A549 (cell line): ENCODE measurements around the gene DPYD. TPM values are rescaled to one million over a fixed set of nuclear protein-coding genes. Genes with fewer than 3 reads are reported as not detected.
A peak's percentile ranks its signal among the peaks of the same experiment; 100 is the strongest.

ENCODE experiments used
- ATAC-seq, 2 experiments: fragments of 200-7000 bp in 1 of 2; fragments of >200 bp in 1 of 2; cut with Nextera tagmentation in 1 of 2; cut with Tn5 transposase in 1 of 2; 3 replicates each; pipeline versions ENCODE4 v1.8.0 to v1.9.1; 2018 to 2020; ENCODE audit warnings: mild to moderate bottlenecking in 1 of 2, moderate library complexity in 1 of 2
- CTCF ChIA-PET: fragments of 300-600 bp; sonication (Branson Sonifier 250); formaldehyde crosslinking; extraction: SDS; loops from one replicate; lab custom pipeline; 2021; ENCODE audit warnings: antibody characterized with exemption, inconsistent platforms; lab: Yijun Ruan, JAX
- POLR2A ChIA-PET: fragments of 350-600 bp; formaldehyde crosslinking; extraction: SDS; loops from one replicate; lab custom pipeline; 2021; ENCODE audit warnings: antibody characterized with exemption, inconsistent platforms; lab: Yijun Ruan, JAX
- DNase-seq, 2 experiments: peaks; one replicate each; pipeline versions ENCODE4 v3.0.0 to v3.0.0-alpha.2; 2011 to 2016; ENCODE audit warnings: low read depth in 1 of 2, low spot score in 1 of 2
- FAIRE-seq: peaks from 2 replicates; lab custom pipeline; 2011; peaks lifted over from hg19 to GRCh38; lab: Jason Lieb, UNC
- H3K27ac ChIP-seq, 2 experiments: fragments of >200 bp; sonication (Bioruptor Twin); formaldehyde crosslinking; 3 replicates each; pipeline ENCODE4 v1.5.1; 2016 to 2017
- H3K4me1 ChIP-seq: fragments of >200 bp; sonication (Bioruptor Twin); formaldehyde crosslinking; 3 replicates; pipeline ENCODE4 v1.6.1; 2016
- H3K4me2 ChIP-seq: fragments of >200 bp; sonication (Bioruptor Twin); formaldehyde crosslinking; 3 replicates; pipeline ENCODE4 v1.6.1; 2016
- H3K4me3 ChIP-seq: fragments of >200 bp; sonication (Bioruptor Twin); formaldehyde crosslinking; 3 replicates; pipeline ENCODE4 v1.5.1; 2016
- H3K9me3 ChIP-seq: fragments of >200 bp; sonication (Bioruptor Twin); formaldehyde crosslinking; 3 replicates; pipeline ENCODE4 v1.6.1; 2016
- CTCF ChIP-seq: fragments of >200 bp; sonication (Bioruptor Twin); formaldehyde crosslinking; IDR thresholded peaks from 3 replicates; pipeline ENCODE4 v1.5.1; 2016
- EHF ChIP-seq: fragments of 250-450 bp; sonication (Bioruptor Pico); IDR thresholded peaks from 2 replicates; pipeline ENCODE4 v1.5.0; 2020; ENCODE audit warnings: mild to moderate bottlenecking
- ELK1 ChIP-seq: fragments of 150-350 bp; IDR thresholded peaks from 2 replicates; pipeline ENCODE4 v1.6.1; 2014; ENCODE audit warnings: low read depth, mild to moderate bottlenecking, low read length
- EP300 ChIP-seq, 2 experiments: fragments of >200 bp; sonication (Bioruptor Twin); formaldehyde crosslinking; IDR thresholded peaks; 2 replicates in 1 of 2; 3 replicates in 1 of 2; pipeline ENCODE4 v1.6.1; 2016 to 2017
- ESRRA ChIP-seq: fragments of 150-350 bp; IDR thresholded peaks from 2 replicates; pipeline ENCODE4 v1.6.1; 2014; ENCODE audit warnings: mild to moderate bottlenecking, low read length, borderline replicate concordance
- FOXS1 ChIP-seq: fragments of 250-450 bp; sonication (Bioruptor Pico); IDR thresholded peaks from 2 replicates; pipeline ENCODE4 v1.5.0; 2020; ENCODE audit warnings: mild to moderate bottlenecking, moderate library complexity
- HEYL ChIP-seq: fragments of 250-450 bp; sonication (Bioruptor Pico); IDR thresholded peaks from 2 replicates; pipeline ENCODE4 v1.8.0; 2021; ENCODE audit warnings: mild to moderate bottlenecking, moderate library complexity
- HMGXB4 ChIP-seq: fragments of 250-450 bp; sonication (Bioruptor Pico); IDR thresholded peaks from 2 replicates; pipeline ENCODE4 v1.5.0; 2021; ENCODE audit warnings: mild to moderate bottlenecking, moderate library complexity, borderline replicate concordance
- HOXB5 ChIP-seq: fragments of 250-450 bp; sonication (Bioruptor Pico); IDR thresholded peaks from 2 replicates; pipeline ENCODE4 v1.5.0; 2020; ENCODE audit warnings: mild to moderate bottlenecking, moderate library complexity
- KDM1A ChIP-seq: fragments of 200-600 bp; sonication (generic); IDR thresholded peaks from 2 replicates; pipeline ENCODE4 v1.6.1; 2016; ENCODE audit warnings: low read depth, mild to moderate bottlenecking
- MAFK ChIP-seq: fragments of 450-650 bp; IDR thresholded peaks from 2 replicates; pipeline ENCODE4 v1.6.1; 2014; ENCODE audit not compliant: partially characterized antibody
- MAZ ChIP-seq: fragments of 150-350 bp; IDR thresholded peaks from 2 replicates; pipeline ENCODE4 v1.6.1; 2014; ENCODE audit warnings: antibody characterized with exemption, low read depth, low read length, borderline replicate concordance
- NPAS2 ChIP-seq: fragments of 250-450 bp; sonication (Bioruptor Pico); IDR thresholded peaks from 2 replicates; pipeline ENCODE4 v1.8.0; 2022; ENCODE audit warnings: mild to moderate bottlenecking, moderate library complexity, borderline replicate concordance
- POLR2AphosphoS2 ChIP-seq: conservative IDR thresholded peaks from 2 replicates; pipeline ENCODE4 v1.6.1; 2012; ENCODE audit warnings: low read length, improper control_type of control experiment, inconsistent platforms
- REST ChIP-seq: fragments of 200-600 bp; sonication (generic); IDR thresholded peaks from 2 replicates; pipeline ENCODE4 v1.6.1; 2016; ENCODE audit warnings: antibody characterized with exemption, mild to moderate bottlenecking, moderate library complexity
- RFX5 ChIP-seq: fragments of 450-650 bp; IDR thresholded peaks from 2 replicates; pipeline ENCODE4 v1.7.1; 2014; ENCODE audit warnings: antibody characterized with exemption, mild to moderate bottlenecking, moderate library complexity
- RNF2 ChIP-seq: fragments of 200-600 bp; sonication (generic); IDR thresholded peaks from 2 replicates; pipeline ENCODE4 v1.6.1; 2016; ENCODE audit warnings: low read depth, mild to moderate bottlenecking, antibody characterized with exemption, moderate library complexity, borderline replicate concordance
- TP53 ChIP-seq: fragments of 250-450 bp; sonication (Bioruptor Pico); IDR thresholded peaks from 2 replicates; pipeline ENCODE4 v1.5.0; 2021; ENCODE audit warnings: mild to moderate bottlenecking, moderate library complexity
- WGBS: methylation state at CpG from one replicate; pipeline ENCODE4 v1.1.6; 2017; ENCODE audit errors: missing lambda C conversion rate; 5-methylcytosine and 5-hydroxymethylcytosine counted together
- polyA plus RNA-seq, 4 experiments: library from polyadenylated mRNA; depleted of rRNA in 3 of 4; stranded (reverse); fragments of >200 nt; fragmentation: RNase III in 1 of 4; extraction: RNeasy Plus Mini Kit Qiagen cat#74134 plus additional on column Dnase treatment in 1 of 4; gene quantifications; 2 replicates in 3 of 4; 3 replicates in 1 of 4; pipeline ENCODE4 v1.2.3, GENCODE V29; 2011 to 2017

DPYD gene
- polyA plus RNA-seq, 2 of the 4 experiments (the other 2 are of a cell fraction), result 5.9 to 7.5 TPM

- 70% methylated on average over 2 of the region's 2 CpGs for WGBS
- DNase-seq, result peak in 1 of 2 experiments; percentile 11
- Histone ChIP-seq H3K27ac (no peak overlapping the region), H3K4me2 (no peak overlapping the region), H3K4me1 (peaks cover 10% of the 10 kb centered on the region), H3K9me3 (no peaks in the 10 kb centered on the region), H3K4me3 (no peak overlapping the region)
- ATAC-seq, result peak in 1 of 2 experiments; percentile 64; a peak in 3 of 6 replicates
- ChIA-PET POLR2A (no interaction called here), CTCF (no interaction called here)
- TF ChIP-seq REST (no peak), MAZ (no peak), HMGXB4 (CRISPR knock-in tag) (no peak), TP53 (CRISPR knock-in tag) (no peak), NPAS2 (CRISPR knock-in tag) (no peak), FOXS1 (CRISPR knock-in tag) (no peak), KDM1A (no peak)
- no peak for FAIRE-seq
Measured at GRCh38 chr1:97796711-97797110, 124.1 kb downstream of the DPYD start.

- FAIRE-seq (no peak), DNase-seq (no peak), ATAC-seq (no peak)
- ChIA-PET POLR2A (no interaction called here), CTCF (no interaction called here)
- H3K9me3 ChIP-seq, result no peaks in the 10 kb centered on the region
- TF ChIP-seq MAFK (peak; percentile 63), EP300 (IDR thresholded peaks at IDR 0.05) (no peak)
- peaks cover 10% of the 10 kb centered on the region for H3K4me1 ChIP-seq
- H3K4me3 ChIP-seq, result no peak overlapping the region
- no peak overlapping the region for H3K4me2 ChIP-seq
- no peak overlapping the region for H3K27ac ChIP-seq
- 82% methylated on average over 4 of the region's 4 CpGs for WGBS
Measured at GRCh38 chr1:97792655-97793054, 128.2 kb downstream of the DPYD start.

DNA sequence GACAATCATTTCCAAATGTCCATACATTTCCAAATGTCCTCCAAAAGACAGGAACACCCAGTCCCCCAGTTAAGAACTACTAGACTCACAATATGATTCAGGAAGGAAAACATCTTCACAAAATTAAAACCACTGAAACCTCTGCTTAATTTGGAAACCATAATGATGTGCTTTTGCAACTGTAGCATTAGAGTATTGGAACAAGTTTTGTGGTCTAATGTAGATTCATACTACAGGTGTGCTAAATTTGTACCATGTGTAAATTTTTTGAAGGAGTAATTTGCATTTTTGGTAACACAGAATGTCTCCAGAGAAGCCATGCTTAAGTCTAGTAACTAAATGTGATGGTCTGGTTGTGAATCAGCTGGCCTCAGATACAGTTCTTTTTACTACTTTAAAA lies 129.6 kb downstream of the DPYD start:
- no peaks in the 10 kb centered on the region for H3K9me3 ChIP-seq
- H3K27ac ChIP-seq, result no peak overlapping the region
- ATAC-seq, result no peak
- H3K4me1 ChIP-seq, result no peaks in the 10 kb centered on the region
- TF ChIP-seq HEYL (CRISPR knock-in tag) (no peak), ESRRA (no peak), RNF2 (no peak)
- no peak overlapping the region for H3K4me3 ChIP-seq
- ChIA-PET POLR2A (no interaction called here), CTCF (no interaction called here)
- no peak for DNase-seq
- FAIRE-seq, result no peak
- H3K4me2 ChIP-seq, result no peak overlapping the region

GRCh38 chr1:97787231-97787630 lies 133.6 kb downstream of the DPYD start:
- Histone ChIP-seq H3K4me1 (no peaks in the 10 kb centered on the region), H3K4me2 (no peak overlapping the region), H3K27ac (no peak overlapping the region), H3K9me3 (no peaks in the 10 kb centered on the region), H3K4me3 (no peak overlapping the region)
- 89% methylated on average over 2 of the region's 2 CpGs for WGBS
- ATAC-seq, result no peak
- no peak for DNase-seq
- ChIA-PET POLR2A (no interaction called here), CTCF (interaction anchor here (1.5 kb wide), 1 partner anchor 14 kb away, joined by 3 read pairs; no protein-coding TSS in a partner anchor)
- no peak for FAIRE-seq
- TF ChIP-seq CTCF, result no peak
- no peak for TF ChIP-seq RFX5
- TF ChIP-seq REST, result no peak
- TF ChIP-seq HEYL (CRISPR knock-in tag), result no peak
- TF ChIP-seq POLR2AphosphoS2, result no peak
- TF ChIP-seq ELK1, result no peak
- TF ChIP-seq EHF (CRISPR knock-in tag), result no peak
- no peak for TF ChIP-seq HOXB5 (CRISPR knock-in tag)
